H9 (cell line): ENCODE results near the gene PACSIN2. TPM values are rescaled to one million over a fixed set of nuclear protein-coding genes. Genes with fewer than 3 reads are reported as not detected.

Source experiments
- DNase-seq: peaks from one replicate; pipeline ENCODE4 v3.0.0-alpha.2; 2017
- H2AFZ ChIP-seq: one replicate; pipeline ENCODE4 v1.6.1; 2013; ENCODE audit warnings: mild to moderate bottlenecking, low read length, control low read depth, moderate library complexity
- H2AK5ac ChIP-seq: 2 replicates; pipeline ENCODE4 v1.6.1; 2013; ENCODE audit warnings: low read length, control low read depth, mixed read lengths; ENCODE audit not compliant: insufficient read length
- H2BK120ac ChIP-seq: one replicate; pipeline ENCODE4 v1.6.1; 2013; ENCODE audit warnings: low read depth, mild to moderate bottlenecking, low read length, control low read depth, inconsistent platforms; ENCODE audit not compliant: poor library complexity, severe bottlenecking
- H2BK12ac ChIP-seq: 2 replicates; pipeline ENCODE4 v1.6.1; 2013; ENCODE audit warnings: low read length, control low read depth, mixed read lengths, low read depth; ENCODE audit not compliant: insufficient read length
- H2BK15ac ChIP-seq: 2 replicates; pipeline ENCODE4 v1.6.1; 2013; ENCODE audit warnings: low read depth, low read length, control low read depth
- H2BK20ac ChIP-seq: one replicate; pipeline ENCODE4 v1.6.1; 2013; ENCODE audit warnings: low read depth, mild to moderate bottlenecking, low read length, control low read depth, inconsistent platforms; ENCODE audit not compliant: poor library complexity, severe bottlenecking
- H2BK5ac ChIP-seq: 2 replicates; pipeline ENCODE4 v1.6.1; 2013; ENCODE audit warnings: low read length, control low read depth, mixed read lengths; ENCODE audit not compliant: insufficient read length
- H3K14ac ChIP-seq: 2 replicates; pipeline ENCODE4 v1.6.1; 2013; ENCODE audit warnings: low read length, control low read depth; ENCODE audit not compliant: insufficient read depth
- H3K18ac ChIP-seq: 2 replicates; pipeline ENCODE4 v1.6.1; 2013; ENCODE audit warnings: low read depth, mild to moderate bottlenecking, mixed read lengths, low read length, control low read depth; ENCODE audit not compliant: insufficient read length
- H3K23ac ChIP-seq: 2 replicates; pipeline ENCODE4 v1.6.1; 2013; ENCODE audit warnings: low read length, control low read depth, mixed read lengths, low read depth; ENCODE audit not compliant: insufficient read length
- H3K23me2 ChIP-seq: 2 replicates; pipeline ENCODE4 v1.6.1; 2013; ENCODE audit warnings: low read depth, mild to moderate bottlenecking, mixed read lengths, low read length, control low read depth; ENCODE audit not compliant: insufficient read length, poor library complexity, severe bottlenecking
- H3K27ac ChIP-seq: 2 replicates; pipeline ENCODE4 v1.5.1; 2013; ENCODE audit warnings: low read length, control low read depth, mixed read lengths, low read depth; ENCODE audit not compliant: insufficient read length
- H3K27me3 ChIP-seq: 2 replicates; pipeline ENCODE4 v1.6.1; 2013; ENCODE audit warnings: low read length, control low read depth, inconsistent platforms; ENCODE audit not compliant: insufficient read depth
- H3K4ac ChIP-seq: 2 replicates; pipeline ENCODE4 v1.6.1; 2013; ENCODE audit warnings: low read depth, mild to moderate bottlenecking, control low read depth, inconsistent platforms, low read length, moderate library complexity
- H3K4me1 ChIP-seq: 2 replicates; pipeline ENCODE4 v1.6.1; 2013; ENCODE audit warnings: low read length, control low read depth, inconsistent platforms; ENCODE audit not compliant: insufficient read depth
- H3K4me2 ChIP-seq: 2 replicates; pipeline ENCODE4 v1.6.1; 2013; ENCODE audit warnings: low read length, control low read depth, mixed read lengths; ENCODE audit not compliant: insufficient read length, insufficient read depth
- H3K56ac ChIP-seq: 2 replicates; pipeline ENCODE4 v1.6.1; 2013; ENCODE audit warnings: low read depth, mild to moderate bottlenecking, mixed read lengths, low read length, control low read depth; ENCODE audit not compliant: insufficient read length
- H3K79me1 ChIP-seq: 2 replicates; pipeline ENCODE4 v1.6.1; 2013; ENCODE audit warnings: low read depth, mild to moderate bottlenecking, moderate library complexity, low read length, control low read depth, inconsistent platforms; ENCODE audit not compliant: insufficient read depth, poor library complexity, severe bottlenecking
- H3K79me2 ChIP-seq: 2 replicates; pipeline ENCODE4 v1.6.1; 2013; ENCODE audit warnings: low read length, control low read depth, inconsistent platforms; ENCODE audit not compliant: insufficient read depth
- H3K9ac ChIP-seq: 2 replicates; pipeline ENCODE4 v1.6.1; 2013; ENCODE audit warnings: low read length, control low read depth, mixed read lengths; ENCODE audit not compliant: insufficient read length; ENCODE audit errors: extremely low read depth
- H3K9me3 ChIP-seq: one replicate; pipeline ENCODE4 v1.6.1; 2013; ENCODE audit warnings: low read depth, low read length, inconsistent platforms; ENCODE audit not compliant: control insufficient read depth
- H3T11ph ChIP-seq: one replicate; pipeline ENCODE4 v1.6.1; 2013; ENCODE audit warnings: mild to moderate bottlenecking, low read length, control low read depth, inconsistent platforms
- H4K20me1 ChIP-seq: one replicate; pipeline ENCODE4 v1.6.1; 2013; ENCODE audit not compliant: control insufficient read depth, insufficient read length, insufficient read depth
- H4K5ac ChIP-seq: 2 replicates; pipeline ENCODE4 v1.6.1; 2013; ENCODE audit warnings: low read depth, mild to moderate bottlenecking, mixed read lengths, low read length, control low read depth; ENCODE audit not compliant: insufficient read length
- H4K8ac ChIP-seq: replicated peaks from 2 replicates; pipeline ENCODE4 v1.6.1; 2013; ENCODE audit warnings: low read length, control low read depth, mixed read lengths, low read depth; ENCODE audit not compliant: insufficient read length
- H4K91ac ChIP-seq: 2 replicates; pipeline ENCODE4 v1.6.1; 2013; ENCODE audit warnings: low read depth, mild to moderate bottlenecking, moderate library complexity, mixed read lengths, low read length, control low read depth; ENCODE audit not compliant: insufficient read length
- H3K27ac Mint-ChIP-seq, 3 experiments: 2 replicates in 2 of 3; 3 replicates in 1 of 3; pipeline ENCODE4 v1.8.0; 2020 to 2021; ENCODE audit warnings: mixed read lengths in 3 of 3, mild to moderate bottlenecking in 1 of 3, moderate library complexity in 1 of 3
- H3K27me3 Mint-ChIP-seq: 2 replicates; pipeline ENCODE4 v1.8.0; 2021; ENCODE audit warnings: low read depth, mild to moderate bottlenecking, moderate library complexity, mixed read lengths
- H3K36me3 Mint-ChIP-seq, 3 experiments: 2 replicates in 2 of 3; 3 replicates in 1 of 3; pipeline ENCODE4 v1.8.0; 2020 to 2021; ENCODE audit warnings: low read depth in 3 of 3, mixed read lengths in 3 of 3; ENCODE audit not compliant: insufficient read depth in 1 of 3
- H3K4me1 Mint-ChIP-seq, 2 experiments: 2 replicates each; pipeline ENCODE4 v1.8.0; 2020; ENCODE audit warnings: mixed read lengths in 2 of 2
- H3K4me3 Mint-ChIP-seq, 2 experiments: 2 replicates in 1 of 2; 3 replicates in 1 of 2; pipeline ENCODE4 v1.8.0; 2020 to 2021; ENCODE audit warnings: mild to moderate bottlenecking in 2 of 2, mixed read lengths in 2 of 2, moderate library complexity in 1 of 2
- H3K9me3 Mint-ChIP-seq, 2 experiments: 2 replicates in 1 of 2; 3 replicates in 1 of 2; pipeline ENCODE4 v1.8.0; 2020; ENCODE audit warnings: mild to moderate bottlenecking in 2 of 2, mixed read lengths in 2 of 2, moderate library complexity in 1 of 2
- CTCF ChIP-seq: fragments of 200-600 bp; sonication (generic); conservative IDR thresholded peaks from 3 replicates; pipeline ENCODE4 v1.8.0; 2021; ENCODE audit warnings: antibody characterized with exemption, mild to moderate bottlenecking
- WGBS: extraction: QIAGEN DNeasy Blood & Tissue Kit; methylation state at CpG from one replicate; pipeline ENCODE4 v1.1.7; 2013; ENCODE audit warnings: missing lambda C conversion rate, low lambda C conversion rate, mixed read lengths; ENCODE audit not compliant: insufficient read length; ENCODE audit errors: extremely low coverage; 5-methylcytosine and 5-hydroxymethylcytosine counted together
- total RNA-seq: library from RNA; stranded (reverse); gene quantifications from 2 replicates; pipeline ENCODE4 v1.2.1, GENCODE V29; 2021

PACSIN2 gene
- total RNA-seq, 1 experiment from 2014 or later = 62.3 TPM

GRCh38 chr22:42920101-42920820, 94.7 kb downstream of the PACSIN2 start:
- Histone ChIP-seq H2BK20ac (no peak overlapping the region), H3K4me1 (peaks cover 4% of the 10 kb centered on the region; the same call in 1 of the 2 replicates), H4K91ac (no peak overlapping the region), H3K79me2 (peaks cover 2% of the 10 kb centered on the region; the same call in 1 of the 2 replicates), H2BK15ac (no peak overlapping the region), H3K27me3 (no peaks in the 10 kb centered on the region), H3K14ac (no peak overlapping the region), H3K23ac (no peak overlapping the region), H4K5ac (no peak overlapping the region), H3K79me1 (no peaks in the 10 kb centered on the region), H2AK5ac (no peak overlapping the region), H4K20me1 (no peaks in the 10 kb centered on the region), H2AFZ (no peak overlapping the region), H3K4ac (no peak overlapping the region), H2BK12ac (no peak overlapping the region), H3T11ph (no peak overlapping the region), H3K27ac (no peak overlapping the region), H4K8ac (no peak overlapping the region), H3K4me2 (no peak overlapping the region), H3K23me2 (no peaks in the 10 kb centered on the region), H3K18ac (peak overlapping the region; percentile 38), H3K9ac (no peak overlapping the region), H3K9me3 (no peaks in the 10 kb centered on the region), H2BK120ac (no peak overlapping the region), H3K56ac (no peak overlapping the region), H2BK5ac (no peak overlapping the region)
- Mint-ChIP-seq H3K27me3 (no peaks in the 10 kb centered on the region), H3K4me3 (no peak overlapping the region; a peak in 1 of 5 replicates), H3K4me1 (peaks cover 39 to 48% of the 10 kb centered on the region in 2 experiments), H3K9me3 (no peaks in the 10 kb centered on the region), H3K27ac (peak overlapping the region in 2 of 3 experiments; percentile 55 to 77; a peak in 3 of 7 replicates), H3K36me3 (peaks cover 0 to 6% (median 3%) of the 10 kb centered on the region in 3 experiments; a peak in 3 of 7 replicates)
- no CpG with 5 or more reads among the region's 10 CpGs for WGBS
- DNase-seq = no peak
- no peak for TF ChIP-seq CTCF
